IMR-90 (cell line): ENCODE results near the gene JMJD6. TPM values are rescaled to one million over a fixed set of nuclear protein-coding genes. Genes with fewer than 3 reads are reported as not detected.
A peak's percentile ranks its signal among the peaks of the same experiment; 100 is the strongest.

Experiments used
- ATAC-seq: fragments of 200-7000 bp; cut with Tn5 transposase; 2 replicates; pipeline ENCODE4 v1.9.1; 2020; ENCODE audit warnings: low read depth, mild to moderate bottlenecking, moderate library complexity
- BruUV-seq: library from RNA; stranded (reverse); fragments of 400-500 nt; replicated peaks from 2 replicates; lab custom pipeline; 2021; lab: Mats Ljungman, UMichigan
- CTCF ChIA-PET: fragments of 300-600 bp; formaldehyde crosslinking; extraction: SDS; loops from one replicate; lab custom pipeline; 2021; ENCODE audit warnings: antibody characterized with exemption; lab: Yijun Ruan, JAX
- POLR2A ChIA-PET: fragments of 300-600 bp; sonication (Branson Sonifier 250); formaldehyde crosslinking; loops from one replicate; lab custom pipeline; 2022; ENCODE audit warnings: antibody characterized with exemption; ENCODE audit not compliant: unreplicated experiment; lab: Charles Lee
- DNase-seq: peaks from one replicate; pipeline ENCODE4 v3.0.0; 2013
- H2AFZ ChIP-seq: replicated peaks from 2 replicates; pipeline ENCODE3; 2013; ENCODE audit warnings: low read length, mild to moderate bottlenecking; ENCODE audit not compliant: poor library complexity
- H2AK5ac ChIP-seq: 2 replicates; pipeline ENCODE4 v1.6.1; 2013; ENCODE audit warnings: low read depth, low read length, inconsistent platforms
- H2AK9ac ChIP-seq: replicated peaks from 2 replicates; pipeline ENCODE3; 2013; ENCODE audit warnings: mild to moderate bottlenecking, low read depth, low read length, moderate library complexity; ENCODE audit not compliant: poor library complexity
- H2BK120ac ChIP-seq: 2 replicates; pipeline ENCODE4 v1.6.1; 2013; ENCODE audit warnings: low read depth, low read length, inconsistent platforms
- H2BK15ac ChIP-seq: 3 replicates; pipeline ENCODE4 v1.6.1; 2013; ENCODE audit warnings: low read depth, low read length, inconsistent platforms
- H2BK20ac ChIP-seq: 2 replicates; pipeline ENCODE4 v1.6.1; 2013; ENCODE audit warnings: low read depth, mild to moderate bottlenecking, inconsistent platforms, low read length, moderate library complexity
- H2BK5ac ChIP-seq: 2 replicates; pipeline ENCODE4 v1.6.1; 2013; ENCODE audit warnings: mild to moderate bottlenecking, low read depth, low read length, inconsistent platforms; ENCODE audit not compliant: poor library complexity, severe bottlenecking
- H3K14ac ChIP-seq: replicated peaks from 2 replicates; pipeline ENCODE4 v1.6.1; 2013; ENCODE audit warnings: low read depth, low read length, inconsistent platforms
- H3K18ac ChIP-seq: 2 replicates; pipeline ENCODE4 v1.6.1; 2013; ENCODE audit warnings: low read depth, low read length, control low read depth
- H3K23ac ChIP-seq: 2 replicates; pipeline ENCODE4 v1.6.1; 2013; ENCODE audit warnings: low read depth, low read length, inconsistent platforms
- H3K27ac ChIP-seq: 2 replicates; pipeline ENCODE4 v1.5.1; 2013; ENCODE audit warnings: mild to moderate bottlenecking, control low read depth, low read length; ENCODE audit not compliant: insufficient read depth
- H3K27me3 ChIP-seq: 2 replicates; pipeline ENCODE4 v1.6.1; 2013; ENCODE audit warnings: low read length; ENCODE audit not compliant: control insufficient read depth, insufficient read depth
- H3K36me3 ChIP-seq: 2 replicates; pipeline ENCODE4 v1.6.1; 2013; ENCODE audit warnings: low read length, mixed read lengths; ENCODE audit not compliant: control insufficient read depth, insufficient read depth
- H3K4ac ChIP-seq: 2 replicates; pipeline ENCODE4 v1.6.1; 2013; ENCODE audit warnings: low read depth, low read length, inconsistent platforms
- H3K4me1 ChIP-seq: 2 replicates; pipeline ENCODE4 v1.6.1; 2013; ENCODE audit warnings: low read length, mixed read lengths; ENCODE audit not compliant: control insufficient read depth, insufficient read depth
- H3K4me2 ChIP-seq: 2 replicates; pipeline ENCODE4 v1.6.1; 2013; ENCODE audit warnings: low read depth, mild to moderate bottlenecking, control low read depth, low read length, moderate library complexity
- H3K4me3 ChIP-seq: 2 replicates; pipeline ENCODE4 v1.5.1; 2013; ENCODE audit warnings: low read depth, mild to moderate bottlenecking, control low read depth, low read length, moderate library complexity; ENCODE audit not compliant: insufficient read depth
- H3K56ac ChIP-seq: 2 replicates; pipeline ENCODE4 v1.6.1; 2013; ENCODE audit warnings: low read length, inconsistent platforms; ENCODE audit not compliant: insufficient read depth; ENCODE audit errors: extremely low read depth
- H3K79me1 ChIP-seq, 2 experiments: 2 replicates each; pipeline ENCODE4 v1.6.1; 2013; ENCODE audit warnings: low read length in 2 of 2, inconsistent platforms in 1 of 2, low read depth in 1 of 2
- H3K9ac ChIP-seq: 2 replicates; pipeline ENCODE4 v1.6.1; 2013; ENCODE audit warnings: low read depth, low read length, control low read depth
- H3K9me1 ChIP-seq: 2 replicates; pipeline ENCODE4 v1.6.1; 2013; ENCODE audit warnings: low read length, inconsistent platforms; ENCODE audit not compliant: insufficient read depth
- H3K9me3 ChIP-seq: 2 replicates; pipeline ENCODE4 v1.6.1; 2013; ENCODE audit warnings: low read length; ENCODE audit not compliant: control insufficient read depth, insufficient read depth
- H4K20me1 ChIP-seq: 2 replicates; pipeline ENCODE4 v1.6.1; 2013; ENCODE audit warnings: low read length, inconsistent platforms; ENCODE audit not compliant: insufficient read depth
- H4K5ac ChIP-seq: 2 replicates; pipeline ENCODE4 v1.6.1; 2013; ENCODE audit warnings: mild to moderate bottlenecking, low read depth, low read length, control low read depth
- H4K8ac ChIP-seq, 2 experiments: 2 replicates each; pipeline ENCODE4 v1.6.1; 2013; ENCODE audit warnings: low read depth in 2 of 2, low read length in 2 of 2, control low read depth in 1 of 2, inconsistent platforms in 1 of 2
- H4K91ac ChIP-seq: 2 replicates; pipeline ENCODE4 v1.6.1; 2013; ENCODE audit warnings: low read depth, low read length, inconsistent platforms; ENCODE audit not compliant: insufficient read depth
- BHLHE40 ChIP-seq: fragments of 150-350 bp; IDR thresholded peaks from 2 replicates; pipeline ENCODE4 v1.6.1; 2016; ENCODE audit warnings: mild to moderate bottlenecking, low read depth, low read length
- CHD1 ChIP-seq: IDR thresholded peaks from 2 replicates; pipeline ENCODE4 v1.6.1; 2012; ENCODE audit warnings: low read depth, low read length, improper control_type of control experiment
- CTCF ChIP-seq: conservative IDR thresholded peaks from 2 replicates; pipeline ENCODE4 v1.5.1; 2012; ENCODE audit warnings: mild to moderate bottlenecking, low read depth, low read length, improper control_type of control experiment
- ELK1 ChIP-seq: fragments of 150-350 bp; IDR thresholded peaks from 2 replicates; pipeline ENCODE4 v1.6.1; 2016; ENCODE audit warnings: low read depth, mild to moderate bottlenecking, low read length, moderate library complexity, borderline replicate concordance
- FOS ChIP-seq: fragments of 150-350 bp; IDR thresholded peaks from 2 replicates; pipeline ENCODE4 v1.6.1; 2016; ENCODE audit warnings: low read depth, low read length
- MAFK ChIP-seq: IDR thresholded peaks from 2 replicates; pipeline ENCODE4 v1.6.1; 2012; ENCODE audit warnings: low read depth, low read length, improper control_type of control experiment
- MAZ ChIP-seq: IDR thresholded peaks from 2 replicates; pipeline ENCODE4 v1.6.1; 2012; ENCODE audit warnings: low read depth, mild to moderate bottlenecking, low read length, improper control_type of control experiment, moderate library complexity, borderline replicate concordance
- MXI1 ChIP-seq: IDR thresholded peaks from 2 replicates; pipeline ENCODE4 v1.6.1; 2012; ENCODE audit warnings: low read depth, mild to moderate bottlenecking, low read length, moderate library complexity, borderline replicate concordance
- NFE2L2 ChIP-seq: fragments of 150-350 bp; IDR thresholded peaks from 2 replicates; pipeline ENCODE4 v1.6.1; 2016; ENCODE audit warnings: low read depth, mild to moderate bottlenecking, low read length
- POLR2A ChIP-seq: IDR thresholded peaks from 2 replicates; pipeline ENCODE4 v1.6.1; 2012; ENCODE audit warnings: mild to moderate bottlenecking, low read depth, low read length
- RAD21 ChIP-seq: IDR thresholded peaks from 2 replicates; pipeline ENCODE4 v1.6.1; 2012; ENCODE audit warnings: low read length, improper control_type of control experiment
- RCOR1 ChIP-seq: IDR thresholded peaks from 2 replicates; pipeline ENCODE4 v1.6.1; 2012; ENCODE audit warnings: mild to moderate bottlenecking, low read length, improper control_type of control experiment; ENCODE audit not compliant: insufficient replicate concordance
- RFX5 ChIP-seq: IDR thresholded peaks from 2 replicates; pipeline ENCODE4 v1.8.0; 2012; ENCODE audit warnings: low read depth, mild to moderate bottlenecking, low read length, moderate library complexity
- WGBS, 2 experiments: methylation state at CpG; one replicate each; pipeline versions ENCODE4 v1.1.5 to v1.1.7; 2013; ENCODE audit warnings: missing lambda C conversion rate in 2 of 2; ENCODE audit not compliant: insufficient read length in 1 of 2; ENCODE audit errors: extremely low coverage in 2 of 2; 5-methylcytosine and 5-hydroxymethylcytosine counted together
- dilution Hi-C: fragments of 300-500 bp; cut with HindIII; formaldehyde crosslinking; loops from one replicate; pipeline ENCODE4 v1.14.3; 2018; ENCODE audit warnings: low sequenced_read_pairs; ENCODE audit not compliant: unreplicated experiment
- in situ Hi-C: fragments of 300-500 bp; cut with MboI; formaldehyde crosslinking; loops from 3 replicates; pipeline ENCODE4 v1.14.3; 2019; ENCODE audit warnings: low sequenced_read_pairs, inconsistent platforms, mixed read lengths
- intact Hi-C: fragments of 100-400 bp; cut with micrococcal nuclease; formaldehyde crosslinking; loops from 2 replicates; pipeline ENCODE4 v1.10.0; 2022
- polyA plus RNA-seq, 3 experiments: library from polyadenylated mRNA; depleted of rRNA; stranded (reverse); fragments of >200 nt; gene quantifications; 2 replicates each; pipeline ENCODE4 v1.2.3, GENCODE V29; 2012; ENCODE audit warnings: low replicate concordance in 1 of 3
- total RNA-seq: library from RNA; depleted of rRNA; stranded (reverse); fragments of >200 nt; gene quantifications from 2 replicates; pipeline ENCODE4 v1.2.3, GENCODE V29; 2012

Gene JMJD6
- total and polyA plus RNA-seq, 2 of the 4 experiments (the other 2 are of a cell fraction): 24.4 to 33.7 TPM

GRCh38 chr17:76701471-76701967 is 24.9 kb downstream of the JMJD6 start:
- Histone ChIP-seq H4K20me1 (peaks cover 92% of the 10 kb centered on the region), H3K4me2 (peak overlapping the region; percentile 82), H2AFZ (peak overlapping the region; percentile 82), H3K9me3 (no peaks in the 10 kb centered on the region), H4K91ac (peak overlapping the region; percentile 33; the same call in 1 of the 2 replicates), H3K27ac (peak overlapping the region; percentile 85), H3K18ac (peak overlapping the region; percentile 47), H3K23ac (peak overlapping the region; percentile 70), H2BK120ac (peak overlapping the region; percentile 67; the same call in 1 of the 2 replicates), H2AK9ac (peak overlapping the region; percentile 96), H2BK20ac (peak overlapping the region; percentile 27; the same call in 1 of the 2 replicates), H2BK15ac (peak overlapping the region; percentile 24; the same call in 2 of the 3 replicates), H4K5ac (peak overlapping the region; percentile 1), H3K9ac (peak overlapping the region; percentile 53), H2BK5ac (peak overlapping the region; percentile 90), H3K4ac (peak overlapping the region; percentile 66), H3K4me1 (peaks cover 51% of the 10 kb centered on the region), H4K8ac (peak overlapping the region; percentile 8 to 49; a peak in 2 of 4 replicates), H2AK5ac (peak overlapping the region; percentile 87), H3K14ac (peak overlapping the region; percentile 38), H3K4me3 (no peak overlapping the region), H3K36me3 (peaks cover 5% of the 10 kb centered on the region), H3K79me1 (peaks cover 10 to 91% of the 10 kb centered on the region in 2 experiments; a peak in 3 of 4 replicates), H3K9me1 (peaks cover 57% of the 10 kb centered on the region), H3K56ac (no peak overlapping the region), H3K27me3 (no peaks in the 10 kb centered on the region)
- intact Hi-C loops (no loop called here), dilution Hi-C loops (no loop called here), in situ Hi-C loops (no loop called here)
- ChIA-PET POLR2A (no interaction called here), CTCF (no interaction called here)
- no TSS peak for BruUV-seq
- peak; percentile 25 for ATAC-seq
- whole genome bisulfite sequencing, 2 experiments: 39% methylated on average over 2 of the region's 11 CpGs; no CpG with 5 or more reads in 1 of the 2 experiments
- TF ChIP-seq RAD21 (no peak), POLR2A (no peak), RFX5 (no peak), MAZ (no peak), CTCF (no peak), FOS (no peak), NFE2L2 (no peak), BHLHE40 (no peak; the same call in 1 of the 2 replicates), CHD1 (no peak), ELK1 (no peak), MXI1 (no peak), RCOR1 (no peak), MAFK (no peak)
- no peak for DNase-seq
